Loucy (cell line): Measurements from ENCODE around the gene GSK3B.

Source experiments
- EZH2phosphoT487 ChIP-seq: fragments of 200-600 bp; IDR thresholded peaks from 2 replicates; pipeline ENCODE4 v1.6.1; 2018; ENCODE audit warnings: antibody characterized with exemption, mild to moderate bottlenecking, moderate library complexity, borderline replicate concordance
- TF ChIP-seq, protein P1 (sequence below): fragments of 200-600 bp; sonication (generic); conservative IDR thresholded peaks from 2 replicates; pipeline ENCODE4 v1.5.1; 2014; ENCODE audit warnings: mild to moderate bottlenecking, antibody characterized with exemption, low read length

DNA sequence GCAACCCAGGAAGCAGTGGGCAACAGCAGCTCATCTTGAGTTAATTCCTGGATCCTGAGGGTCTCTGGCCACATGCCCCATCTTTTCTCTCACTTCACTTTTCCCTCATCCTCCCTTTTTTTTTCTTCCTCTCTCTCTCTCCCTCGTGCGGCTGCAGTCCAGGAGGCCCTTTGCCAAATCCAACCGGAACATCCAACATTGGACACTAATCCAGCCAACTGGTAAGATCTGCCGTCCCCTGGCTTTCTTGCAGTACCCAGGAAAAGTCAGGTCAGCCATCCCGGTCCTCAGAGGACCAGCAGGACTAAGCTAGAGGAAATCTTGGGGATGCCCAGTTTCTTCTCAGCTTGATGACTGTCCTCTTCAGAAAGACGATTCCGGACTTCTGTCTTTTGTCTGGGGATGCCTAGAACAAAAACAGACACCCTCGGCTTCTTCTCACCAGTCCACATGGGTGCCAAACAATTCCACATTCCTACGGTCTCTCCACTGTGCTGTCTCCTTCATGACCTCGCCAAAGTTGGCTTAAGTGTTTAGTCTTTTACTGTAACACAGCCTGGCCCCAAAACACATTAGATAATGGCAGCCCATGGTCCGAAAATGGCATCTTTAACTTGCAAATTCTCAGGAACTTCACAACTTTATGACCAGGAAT is 115.6 kb downstream of the GSK3B start:
- TF ChIP-seq, protein P1, sequence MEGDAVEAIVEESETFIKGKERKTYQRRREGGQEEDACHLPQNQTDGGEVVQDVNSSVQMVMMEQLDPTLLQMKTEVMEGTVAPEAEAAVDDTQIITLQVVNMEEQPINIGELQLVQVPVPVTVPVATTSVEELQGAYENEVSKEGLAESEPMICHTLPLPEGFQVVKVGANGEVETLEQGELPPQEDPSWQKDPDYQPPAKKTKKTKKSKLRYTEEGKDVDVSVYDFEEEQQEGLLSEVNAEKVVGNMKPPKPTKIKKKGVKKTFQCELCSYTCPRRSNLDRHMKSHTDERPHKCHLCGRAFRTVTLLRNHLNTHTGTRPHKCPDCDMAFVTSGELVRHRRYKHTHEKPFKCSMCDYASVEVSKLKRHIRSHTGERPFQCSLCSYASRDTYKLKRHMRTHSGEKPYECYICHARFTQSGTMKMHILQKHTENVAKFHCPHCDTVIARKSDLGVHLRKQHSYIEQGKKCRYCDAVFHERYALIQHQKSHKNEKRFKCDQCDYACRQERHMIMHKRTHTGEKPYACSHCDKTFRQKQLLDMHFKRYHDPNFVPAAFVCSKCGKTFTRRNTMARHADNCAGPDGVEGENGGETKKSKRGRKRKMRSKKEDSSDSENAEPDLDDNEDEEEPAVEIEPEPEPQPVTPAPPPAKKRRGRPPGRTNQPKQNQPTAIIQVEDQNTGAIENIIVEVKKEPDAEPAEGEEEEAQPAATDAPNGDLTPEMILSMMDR = no peak
- TF ChIP-seq EZH2phosphoT487 = no peak
